ENCODE measurements around the gene AP4M1.

AP4M1 gene

DNA sequence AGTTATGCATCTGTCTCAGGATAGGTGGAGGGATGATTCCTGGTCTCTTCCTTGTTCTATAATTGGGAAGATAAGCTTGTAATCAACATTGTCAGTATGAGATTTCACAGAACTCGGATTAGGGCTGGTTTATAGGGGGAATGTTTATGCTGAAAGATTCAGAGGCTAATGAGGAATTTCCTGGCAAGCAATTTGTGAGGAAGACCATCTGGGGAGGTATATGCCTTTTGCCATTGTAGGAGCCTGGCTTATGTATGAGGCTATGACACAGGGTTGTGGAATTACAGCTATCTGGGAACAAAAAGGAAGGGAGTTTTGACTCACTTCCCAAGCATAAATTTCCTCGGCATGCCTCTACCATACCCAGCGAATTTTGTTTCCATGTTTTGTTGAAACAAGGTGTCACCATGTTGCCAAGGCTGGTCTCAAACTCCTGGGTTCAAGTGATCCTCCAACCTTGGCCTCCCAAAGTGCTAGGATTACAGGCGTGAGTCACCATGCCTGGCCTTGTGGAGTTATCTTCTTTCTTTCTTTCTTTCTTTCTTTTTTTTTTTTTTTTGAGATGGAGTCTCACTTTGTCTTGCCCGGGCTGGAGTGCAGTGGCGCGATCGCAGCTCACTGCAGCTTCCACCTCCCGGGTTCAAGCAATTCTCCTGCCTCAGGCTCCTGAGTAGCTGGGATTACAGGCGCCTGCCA lies 14.2 kb upstream of the AP4M1 start:
- no peak for DNase-seq (ENCODE audit: low read depth in 2 of 2)

DNA sequence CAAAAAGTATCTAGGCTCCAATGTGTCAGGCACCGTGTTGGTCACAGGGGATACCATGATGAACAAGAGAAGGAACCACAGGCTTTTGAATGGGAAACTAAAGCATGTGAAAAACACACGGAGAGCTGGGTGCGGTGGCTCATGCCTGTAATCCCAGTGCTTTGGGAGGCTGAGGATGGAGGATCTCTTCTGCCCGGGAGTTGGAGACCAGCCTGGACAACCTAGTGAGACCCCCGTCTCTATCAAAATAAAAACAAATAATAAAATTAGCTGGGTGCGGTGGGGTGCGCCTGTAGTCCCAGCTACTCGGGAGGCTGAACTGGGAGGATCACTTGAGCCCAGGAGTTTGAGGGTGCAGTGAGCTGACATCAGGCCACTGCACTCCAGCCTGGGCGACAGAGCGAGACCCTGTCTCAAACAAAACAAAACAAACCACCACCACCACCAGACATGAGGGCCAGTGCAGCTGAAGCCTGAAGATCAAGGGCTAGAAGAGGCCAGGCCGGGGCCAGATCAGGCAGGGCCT lies 13.3 kb upstream of the AP4M1 start:
- DNase-seq (ENCODE audit: low read depth in 2 of 2): no peak

DNA sequence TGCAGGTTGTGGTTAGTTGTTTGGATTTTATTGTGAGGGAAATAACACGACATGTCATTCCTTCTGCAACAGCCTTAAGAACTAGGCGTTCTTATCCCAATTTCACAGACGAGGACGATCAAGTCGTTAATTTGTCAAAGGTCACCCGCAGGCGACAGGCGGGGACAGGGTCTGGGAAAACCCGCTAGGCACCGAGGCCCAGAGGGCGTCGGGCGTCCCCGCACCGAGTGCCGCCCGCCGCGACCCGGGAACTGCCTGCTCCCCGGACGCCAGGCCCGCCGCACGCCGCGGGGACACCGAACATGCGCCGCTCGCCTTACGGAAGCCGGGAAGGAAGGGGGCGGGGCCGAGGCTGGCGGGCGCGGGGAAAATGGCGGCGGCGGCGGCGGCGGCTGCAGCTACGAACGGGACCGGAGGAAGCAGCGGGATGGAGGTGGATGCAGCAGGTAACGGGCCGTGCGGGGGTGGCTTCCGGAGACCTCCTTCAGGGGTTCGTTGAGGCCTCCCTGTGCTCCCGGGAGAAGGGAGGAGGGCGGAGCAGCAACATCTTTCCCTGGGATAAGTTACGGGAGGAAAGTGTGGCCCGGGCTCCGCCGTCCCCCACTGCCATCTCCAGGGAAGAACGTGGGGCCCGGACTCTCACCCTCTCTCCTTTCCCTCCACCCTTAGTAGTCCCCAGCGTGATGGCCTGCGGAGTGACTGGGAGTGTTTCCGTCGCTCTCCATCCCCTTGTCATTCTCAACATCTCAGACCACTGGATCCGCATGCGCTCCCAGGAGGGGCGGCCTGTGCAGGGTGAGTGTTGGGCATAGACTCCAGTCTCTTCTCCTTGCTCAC lies 12.6 kb upstream of the AP4M1 start, which contains the start of gene COPS6:
COPS6 (plus strand) TSS at position 349 of the 837 bp plus-strand sequence; CDS start at position 371, 22 bp downstream.
- peak; percentile 85 to 90 for DNase-seq (ENCODE audit: low read depth in 2 of 2)

DNA sequence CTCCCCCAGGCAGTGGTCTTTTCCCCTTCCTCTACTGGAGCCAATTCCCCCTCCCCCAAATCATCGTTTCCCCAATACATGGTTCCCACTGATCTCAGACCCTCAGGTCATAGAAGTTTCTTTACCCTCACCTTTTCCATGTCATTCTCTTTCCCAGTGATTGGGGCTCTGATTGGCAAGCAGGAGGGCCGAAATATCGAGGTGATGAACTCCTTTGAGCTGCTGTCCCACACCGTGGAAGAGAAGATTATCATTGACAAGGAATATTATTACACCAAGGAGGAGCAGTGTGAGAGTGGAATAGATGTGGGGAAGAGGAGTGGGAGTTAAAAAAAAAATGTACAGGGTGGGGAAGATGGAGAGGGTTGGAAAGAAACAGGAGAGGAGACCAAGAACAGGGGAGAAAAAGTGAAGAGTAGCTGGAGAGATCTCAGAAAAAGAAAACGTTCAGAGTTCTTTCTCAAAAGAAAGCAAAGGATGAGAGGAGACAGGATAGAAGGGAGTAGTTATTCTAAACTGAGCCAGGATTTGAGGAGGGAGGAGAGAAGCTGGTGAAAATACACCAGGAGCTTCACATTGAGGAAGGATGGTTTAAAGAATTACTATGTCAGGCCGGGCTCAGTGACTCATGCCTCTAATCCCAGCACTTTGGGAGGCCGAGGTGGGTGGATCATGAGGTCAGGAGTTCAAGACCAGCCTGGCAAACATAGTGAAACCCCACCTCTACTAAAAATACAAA lies 11.8 kb upstream of the AP4M1 start:
- no peak for DNase-seq (ENCODE audit: low read depth in 2 of 2)

DNA sequence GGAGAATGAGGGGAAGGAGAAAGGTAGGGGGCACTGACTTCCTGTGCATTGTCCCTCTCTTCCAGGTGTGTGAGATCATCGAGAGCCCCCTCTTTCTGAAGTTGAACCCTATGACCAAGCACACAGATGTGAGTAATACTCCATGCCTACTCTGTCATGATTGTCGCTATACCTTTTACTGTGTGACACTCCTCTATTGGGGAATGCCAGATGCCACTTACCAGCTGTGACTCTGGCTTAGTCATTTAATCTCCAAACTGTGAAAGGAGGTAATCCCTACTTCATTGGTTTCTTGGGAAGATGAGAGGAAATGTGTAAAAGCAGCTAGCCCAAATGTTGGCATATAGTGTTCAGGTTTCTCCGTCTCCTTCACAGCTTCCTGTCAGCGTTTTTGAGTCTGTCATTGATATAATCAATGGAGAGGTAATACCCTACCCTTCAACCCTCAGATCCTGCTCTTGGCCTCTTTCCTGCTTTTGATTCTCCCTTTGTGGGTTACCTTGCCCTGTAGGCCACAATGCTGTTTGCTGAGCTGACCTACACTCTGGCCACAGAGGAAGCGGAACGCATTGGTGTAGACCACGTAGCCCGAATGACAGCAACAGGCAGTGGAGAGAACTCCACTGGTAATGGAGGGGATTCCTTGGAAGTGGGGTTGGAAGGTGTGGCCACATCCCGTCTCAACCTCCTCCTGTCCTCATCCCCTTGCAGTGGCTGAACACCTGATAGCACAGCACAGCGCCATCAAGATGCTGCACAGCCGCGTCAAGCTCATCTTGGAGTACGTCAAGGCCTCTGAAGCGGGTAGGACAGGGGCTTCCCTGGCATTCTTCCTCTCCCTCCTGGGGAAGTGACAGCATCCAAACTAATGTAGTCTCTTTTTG lies 10.7 kb upstream of the AP4M1 start:
- DNase-seq (ENCODE audit: low read depth in 2 of 2): no peak

DNA sequence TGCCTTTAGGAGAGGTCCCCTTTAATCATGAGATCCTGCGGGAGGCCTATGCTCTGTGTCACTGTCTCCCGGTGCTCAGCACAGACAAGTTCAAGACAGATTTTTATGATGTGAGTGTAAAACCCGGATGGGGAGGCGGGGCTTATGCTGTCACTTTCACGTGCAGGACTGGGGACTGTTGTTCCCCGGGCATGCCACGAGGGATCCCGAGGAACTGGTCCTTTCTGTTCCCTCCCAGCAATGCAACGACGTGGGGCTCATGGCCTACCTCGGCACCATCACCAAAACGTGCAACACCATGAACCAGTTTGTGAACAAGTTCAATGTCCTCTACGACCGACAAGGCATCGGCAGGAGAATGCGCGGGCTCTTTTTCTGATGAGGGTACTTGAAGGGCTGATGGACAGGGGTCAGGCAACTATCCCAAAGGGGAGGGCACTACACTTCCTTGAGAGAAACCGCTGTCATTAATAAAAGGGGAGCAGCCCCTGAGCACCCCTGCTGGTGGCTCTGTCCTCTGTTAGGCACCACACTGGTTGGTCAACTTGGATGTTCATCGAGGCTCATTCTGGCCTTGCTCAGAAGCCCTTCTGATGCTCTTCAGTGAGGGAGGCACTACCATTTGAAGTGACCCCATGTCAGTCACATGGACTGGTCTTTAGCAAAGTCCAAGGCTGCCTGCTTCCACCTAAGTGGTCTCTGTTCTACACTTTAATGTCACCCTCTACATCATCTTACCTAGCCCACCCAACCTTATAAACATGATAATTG lies 9.8 kb upstream of the AP4M1 start:
- no peak for DNase-seq (ENCODE audit: low read depth in 2 of 2)

DNA sequence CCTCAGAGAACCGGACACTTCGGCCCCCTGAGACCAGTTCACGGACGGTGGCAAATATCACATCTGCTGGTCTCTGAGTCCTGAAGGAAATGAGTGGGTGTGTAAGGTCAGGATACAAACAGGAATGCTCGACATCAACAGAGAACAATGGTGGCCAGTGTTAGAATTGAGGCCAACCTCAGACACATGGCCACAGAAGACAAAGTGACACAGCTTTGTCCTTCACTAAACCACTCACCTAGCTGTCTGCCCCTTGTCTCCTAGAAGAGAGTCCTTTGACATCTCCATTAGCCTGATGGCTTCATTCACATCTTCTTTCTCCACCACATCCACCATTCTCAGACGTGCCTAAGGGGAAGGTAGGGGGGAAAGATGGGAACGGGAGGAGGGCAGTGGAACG lies 8.4 kb upstream of the AP4M1 start:
- no peak for DNase-seq (ENCODE audit: low read depth in 2 of 2)

DNA sequence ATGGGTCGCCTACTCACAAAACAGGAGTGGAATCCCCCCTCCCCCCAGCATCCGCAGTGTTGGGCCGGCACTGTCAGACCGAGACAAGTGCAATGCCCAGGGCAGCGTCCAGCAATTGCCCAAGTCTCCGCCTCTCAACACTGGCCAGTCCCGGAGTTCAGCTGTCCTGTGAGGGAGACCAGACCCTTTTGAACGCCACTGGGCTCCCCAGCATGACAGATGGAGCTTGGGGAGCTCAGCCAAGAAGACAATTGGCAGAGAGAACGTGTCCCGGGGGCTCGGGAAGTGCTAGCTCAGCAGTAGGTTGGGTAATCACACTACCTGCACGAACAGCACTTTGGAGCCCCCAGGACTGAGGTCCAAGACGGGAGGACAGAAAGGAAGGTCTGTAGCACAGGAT lies 7.9 kb upstream of the AP4M1 start:
- no peak for DNase-seq (ENCODE audit: low read depth in 2 of 2)

DNA sequence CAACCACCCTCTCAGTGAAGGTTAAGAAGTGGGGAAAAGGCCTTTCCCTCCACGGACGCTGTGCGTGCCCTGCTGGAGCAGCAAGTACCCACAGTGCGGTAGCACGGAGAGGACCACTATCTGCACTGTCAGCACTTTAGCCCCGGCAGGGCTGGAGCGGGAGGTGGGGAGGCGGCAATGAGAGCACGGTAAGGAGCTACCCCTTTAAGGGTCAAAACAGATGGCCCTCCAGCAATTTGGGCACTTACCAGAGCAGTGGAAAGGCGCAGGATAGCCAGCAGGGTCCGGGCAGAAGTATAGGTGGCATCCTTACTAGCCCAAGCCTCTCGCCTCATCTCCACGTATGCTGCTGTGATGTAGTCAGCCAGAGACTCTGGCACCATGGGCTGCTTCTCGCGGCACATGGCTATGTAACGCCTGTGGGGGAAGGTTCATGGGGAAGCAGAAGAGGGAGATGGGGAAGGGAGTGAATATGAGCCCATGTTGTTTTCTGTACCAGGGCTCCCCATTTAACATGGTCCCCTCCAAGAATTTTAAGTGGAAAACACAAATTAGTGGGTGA lies 7.4 kb upstream of the AP4M1 start:
- no peak for DNase-seq (ENCODE audit: low read depth in 2 of 2)

DNA sequence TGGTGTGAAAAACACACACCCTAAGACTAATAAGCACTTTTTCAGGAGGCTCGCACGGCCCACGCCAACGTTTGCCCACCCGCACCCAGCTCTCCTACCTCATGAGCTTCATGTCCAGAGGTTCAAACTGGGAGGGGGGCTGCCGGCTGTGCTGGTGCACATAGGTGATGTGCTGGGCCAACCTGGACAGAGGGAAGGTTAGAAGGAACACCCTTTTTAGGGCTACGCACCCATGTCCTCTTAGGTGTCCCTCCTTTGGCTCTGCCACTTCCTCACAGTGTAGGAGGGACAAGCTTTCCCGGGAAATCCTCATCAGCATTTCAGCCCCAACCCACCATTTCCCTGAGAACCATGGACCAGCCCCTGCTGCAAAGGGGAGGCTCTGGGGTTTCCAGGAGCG lies 6.2 kb upstream of the AP4M1 start:
- DNase-seq (ENCODE audit: low read depth in 2 of 2): no peak

DNA sequence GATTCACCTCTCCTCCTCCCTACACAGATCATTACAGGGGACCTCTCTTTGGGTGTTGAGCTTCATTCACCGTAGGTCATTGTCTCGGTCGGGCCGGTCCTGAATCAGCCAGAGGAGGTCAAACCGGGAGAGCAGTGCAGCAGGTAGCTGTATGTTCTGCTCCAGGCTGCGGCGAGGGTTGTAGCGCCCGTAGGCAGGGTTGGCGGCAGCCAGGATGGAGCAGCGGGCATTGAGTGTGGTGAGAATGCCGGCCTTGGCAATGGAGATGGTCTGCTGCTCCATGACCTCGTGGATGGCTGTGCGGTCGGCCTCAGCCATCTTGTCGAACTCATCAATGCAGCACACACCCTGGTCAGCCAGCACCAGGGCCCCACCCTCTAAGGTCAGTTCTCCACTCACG lies 5.7 kb upstream of the AP4M1 start:
- no peak for DNase-seq (ENCODE audit: low read depth in 2 of 2)

DNA sequence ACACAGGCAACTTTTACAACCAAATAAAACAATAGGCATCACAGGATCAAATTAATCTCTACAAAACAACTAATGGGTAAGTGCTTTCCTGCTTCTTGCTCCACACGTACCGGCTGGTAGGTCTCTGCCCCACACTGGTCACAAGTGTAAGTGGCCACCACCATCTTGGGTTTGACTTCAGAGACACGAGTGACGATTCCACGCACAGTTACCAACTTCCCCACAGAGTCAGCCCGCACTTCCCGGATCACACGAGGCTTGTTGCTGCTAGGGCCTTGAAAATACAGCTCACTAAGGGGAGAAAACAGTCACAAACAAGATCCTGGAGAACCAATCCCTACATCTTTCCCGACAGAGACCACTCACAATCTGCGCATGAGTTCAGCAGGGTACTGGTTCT lies 2.5 kb upstream of the AP4M1 start:
- DNase-seq (ENCODE audit: low read depth in 2 of 2): no peak

DNA sequence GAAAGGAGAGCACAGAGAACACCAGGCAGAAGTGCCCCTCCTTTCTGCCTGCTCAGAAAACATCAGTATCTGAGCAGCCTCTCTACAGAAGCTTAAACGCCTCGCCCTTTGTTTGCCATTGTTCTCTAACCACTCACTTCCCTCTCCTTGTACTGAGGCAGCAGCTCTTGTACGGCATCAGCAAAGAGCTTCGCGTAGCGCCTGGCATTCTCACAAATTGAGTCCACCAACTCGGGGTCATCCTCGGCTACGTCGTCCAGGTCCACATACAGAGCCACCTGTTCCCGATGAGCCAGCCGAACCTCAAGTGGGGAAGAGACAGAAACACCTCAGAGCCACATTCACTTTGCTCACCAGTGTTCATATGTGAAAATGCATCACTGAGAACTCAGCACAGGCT lies 2.0 kb upstream of the AP4M1 start:
- no peak for DNase-seq (ENCODE audit: low read depth in 2 of 2)

DNA sequence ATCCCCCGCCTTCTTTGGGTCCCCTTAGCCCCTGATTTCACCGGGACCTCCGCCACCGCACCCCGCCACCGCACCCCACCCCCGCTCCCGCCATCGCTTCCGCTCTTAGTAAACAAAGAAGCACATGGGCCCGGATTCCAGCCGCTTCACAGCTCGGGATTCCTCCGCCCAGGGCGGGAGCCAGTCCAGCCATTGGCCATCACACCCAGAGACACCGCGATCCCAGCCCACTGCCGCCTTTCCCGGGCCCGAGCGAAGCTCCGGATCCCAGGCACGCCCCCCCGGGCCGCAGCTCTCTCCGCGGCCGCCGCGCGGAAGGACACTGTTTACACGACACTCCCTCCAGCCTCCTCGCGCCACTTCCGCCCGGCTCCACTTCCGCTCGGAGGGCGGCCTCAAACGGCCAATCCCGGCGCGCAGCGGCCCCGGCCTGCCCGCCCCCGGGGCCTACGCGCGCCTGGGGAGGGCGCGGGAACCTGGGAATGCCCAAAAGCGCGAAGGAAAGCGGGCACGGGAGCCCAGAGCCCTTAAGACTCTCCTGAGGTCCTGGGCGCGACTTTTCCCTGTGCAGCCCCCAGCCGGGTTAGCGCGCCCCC lies 925 bp upstream of the AP4M1 start:
- DNase-seq (ENCODE audit: low read depth in 2 of 2): peak; percentile 74 to 80

DNA sequence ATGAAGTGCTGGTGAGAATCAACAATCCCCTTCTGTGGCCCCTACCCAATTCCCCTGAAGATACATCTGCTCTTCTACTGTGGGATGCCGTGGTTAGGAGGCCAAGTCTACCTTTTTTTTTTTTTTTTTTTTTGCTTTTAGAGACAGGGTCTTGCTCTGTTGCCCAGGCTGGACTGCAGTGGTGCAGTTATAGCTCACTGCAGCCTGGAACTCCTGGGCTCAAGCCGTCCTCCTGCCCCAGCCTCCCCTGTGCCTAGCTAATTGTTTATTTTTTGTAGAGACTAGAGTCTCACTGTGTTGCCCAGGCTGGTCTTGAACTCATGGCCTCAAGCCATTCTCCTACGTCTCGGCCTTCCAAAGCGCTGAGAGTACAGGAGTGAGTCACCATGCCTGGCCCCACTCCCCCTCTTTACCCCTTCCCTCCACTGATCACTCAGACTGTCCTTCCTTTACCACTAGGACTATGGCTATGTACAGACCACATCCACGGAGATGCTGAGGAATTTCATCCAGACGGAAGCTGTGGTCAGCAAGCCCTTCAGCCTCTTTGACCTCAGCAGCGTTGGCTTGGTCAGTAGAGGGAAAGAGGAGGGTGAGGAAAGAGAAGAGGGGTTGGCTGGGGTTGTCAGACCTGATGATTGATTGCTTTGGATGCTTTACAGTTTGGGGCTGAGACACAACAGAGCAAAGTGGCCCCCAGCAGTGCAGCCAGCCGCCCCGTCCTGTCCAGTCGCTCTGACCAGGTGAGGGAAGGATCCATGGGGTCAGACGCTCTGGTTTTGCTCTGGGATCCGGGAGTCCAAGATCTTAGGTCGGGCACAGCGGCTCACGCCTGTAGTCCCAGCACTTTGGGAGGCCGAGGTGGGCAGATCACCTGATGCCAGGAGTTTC lies 1.8 kb downstream of the AP4M1 start:
- no peak for DNase-seq (ENCODE audit: low read depth in 2 of 2)

DNA sequence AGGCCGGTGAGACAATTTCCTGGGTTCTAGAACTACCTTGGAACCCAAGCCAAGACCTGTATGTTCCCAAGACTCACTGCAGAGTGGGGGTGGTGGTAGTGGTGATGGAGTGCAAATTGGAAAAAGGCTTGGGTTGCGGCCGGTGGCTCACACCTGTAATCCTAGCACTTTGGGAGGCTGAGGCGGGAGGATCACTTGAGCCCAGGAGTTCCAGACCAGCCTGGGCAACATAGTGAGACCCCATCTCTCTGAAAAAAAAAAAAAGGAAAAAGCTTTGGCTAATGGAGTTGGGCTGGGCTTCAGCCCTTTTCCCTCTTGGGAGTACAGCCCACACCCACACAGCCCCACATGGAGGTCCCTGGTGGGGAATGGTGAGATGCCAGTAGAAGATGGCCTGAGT lies 4.1 kb downstream of the AP4M1 start:
- no peak for DNase-seq (ENCODE audit: low read depth in 2 of 2)

DNA sequence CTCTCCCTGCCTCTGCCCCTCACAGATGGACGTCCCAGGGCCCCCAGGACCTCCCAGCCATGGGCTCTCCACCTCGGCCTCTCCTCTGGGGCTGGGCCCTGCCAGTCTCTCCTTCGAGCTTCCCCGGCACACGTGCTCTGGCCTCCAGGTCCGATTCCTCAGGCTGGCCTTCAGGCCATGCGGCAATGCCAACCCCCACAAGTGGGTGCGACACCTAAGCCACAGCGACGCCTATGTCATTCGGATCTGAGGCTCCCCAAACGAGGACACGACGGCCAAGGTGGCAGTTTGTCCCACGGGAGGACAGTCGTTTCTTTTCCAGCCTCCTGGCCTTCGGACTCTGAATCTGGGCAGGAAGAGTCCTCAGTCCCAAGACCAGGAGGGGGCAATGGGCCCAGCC lies 5.2 kb downstream of the AP4M1 start:
- no peak for DNase-seq (ENCODE audit: low read depth in 2 of 2)

DNA sequence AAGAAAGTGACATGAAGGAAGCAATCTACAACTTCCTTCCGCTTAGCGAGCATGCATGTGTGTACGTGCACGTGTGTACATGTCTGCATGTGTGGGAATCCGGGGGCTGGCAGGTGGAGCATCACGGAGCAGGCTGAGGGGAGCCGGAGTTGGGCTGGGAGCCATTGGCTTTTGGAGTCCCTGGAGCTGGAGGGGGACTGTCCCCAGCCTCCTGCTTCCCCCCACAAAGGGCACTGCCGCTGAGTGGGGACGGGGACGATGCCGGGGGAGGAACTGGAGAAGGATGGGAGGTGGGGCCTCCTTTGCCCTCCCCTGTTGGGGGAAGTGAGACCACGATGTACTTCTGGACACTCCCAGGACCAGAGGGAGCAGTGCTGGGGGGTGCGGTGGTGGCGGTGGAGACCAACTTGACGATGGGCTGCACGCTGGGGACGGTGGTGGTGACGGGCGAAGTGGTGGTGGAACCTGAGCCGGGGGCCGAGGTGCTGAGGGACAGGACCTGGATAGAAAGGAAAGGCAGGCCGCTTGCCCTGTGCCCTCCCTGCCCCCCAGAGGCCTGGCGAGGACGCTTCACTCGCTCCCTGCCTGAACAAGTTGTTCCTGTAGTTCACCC lies 5.8 kb downstream of the AP4M1 start:
- DNase-seq (ENCODE audit: low read depth in 2 of 2): no peak

Data from stimulated activated CD4-positive, alpha-beta T cell treated with anti-CD3 and anti-CD28 coated beads, Interleukin-1b, Interleukin-23, amount 100 ng/mL, for 4 hours (primary cell).